Activated CD8-positive, alpha-beta T cell treated with anti-CD3 and anti-CD28 coated beads for 36 hours (primary cell): Measurements from ENCODE around the gene CALHM3. TPM values are rescaled to one million over a fixed set of nuclear protein-coding genes. Genes with fewer than 3 reads are reported as not detected.

ENCODE experiments used
- ATAC-seq: fragments of 200-7000 bp; cut with Tn5 transposase; one replicate; pipeline ENCODE4 v1.10.0; 2021; ENCODE audit warnings: mild to moderate bottlenecking, moderate library complexity
- CTCF ChIA-PET: fragments of 350-600 bp; sonication (Branson Sonifier 250); formaldehyde crosslinking; loops from one replicate; lab custom pipeline; 2021; ENCODE audit warnings: antibody characterized with exemption; lab: Charles Lee
- POLR2A ChIA-PET: fragments of 350-600 bp; sonication (Branson Sonifier 250); formaldehyde crosslinking; loops from one replicate; lab custom pipeline; 2021; ENCODE audit warnings: antibody characterized with exemption; lab: Charles Lee
- DNase-seq: peaks from one replicate; pipeline ENCODE4 v3.0.0-alpha.2; 2020
- H3K27ac Mint-ChIP-seq: one replicate; pipeline ENCODE4 v1.8.0; 2021; ENCODE audit warnings: mild to moderate bottlenecking, mixed read lengths
- H3K27me3 Mint-ChIP-seq: one replicate; pipeline ENCODE4 v1.8.0; 2021; ENCODE audit warnings: mixed read lengths
- H3K36me3 Mint-ChIP-seq: one replicate; pipeline ENCODE4 v1.8.0; 2021; ENCODE audit warnings: low read depth, mixed read lengths
- H3K4me1 Mint-ChIP-seq: one replicate; pipeline ENCODE4 v1.8.0; 2021; ENCODE audit warnings: low read depth, mixed read lengths
- H3K4me3 Mint-ChIP-seq: one replicate; pipeline ENCODE4 v1.8.0; 2021; ENCODE audit warnings: mild to moderate bottlenecking, moderate library complexity, mixed read lengths
- H3K9me3 Mint-ChIP-seq: one replicate; pipeline ENCODE4 v1.8.0; 2021; ENCODE audit warnings: mixed read lengths
- CTCF ChIP-seq: fragments of 200-600 bp; IDR thresholded peaks from one replicate; pipeline ENCODE4 v1.8.0; 2022; ENCODE audit warnings: antibody characterized with exemption, mild to moderate bottlenecking
- intact Hi-C: fragments of 100-400 bp; cut with micrococcal nuclease; formaldehyde crosslinking; loops from one replicate; pipeline ENCODE4 v1.10.0; 2022
- total RNA-seq, 2 experiments: library from RNA; stranded (reverse); gene quantifications; one replicate each; pipeline ENCODE4 v1.2.3, GENCODE V29; 2021

The CALHM3 gene
- total RNA-seq, 2 experiments from 2014 or later = not detected

DNA sequence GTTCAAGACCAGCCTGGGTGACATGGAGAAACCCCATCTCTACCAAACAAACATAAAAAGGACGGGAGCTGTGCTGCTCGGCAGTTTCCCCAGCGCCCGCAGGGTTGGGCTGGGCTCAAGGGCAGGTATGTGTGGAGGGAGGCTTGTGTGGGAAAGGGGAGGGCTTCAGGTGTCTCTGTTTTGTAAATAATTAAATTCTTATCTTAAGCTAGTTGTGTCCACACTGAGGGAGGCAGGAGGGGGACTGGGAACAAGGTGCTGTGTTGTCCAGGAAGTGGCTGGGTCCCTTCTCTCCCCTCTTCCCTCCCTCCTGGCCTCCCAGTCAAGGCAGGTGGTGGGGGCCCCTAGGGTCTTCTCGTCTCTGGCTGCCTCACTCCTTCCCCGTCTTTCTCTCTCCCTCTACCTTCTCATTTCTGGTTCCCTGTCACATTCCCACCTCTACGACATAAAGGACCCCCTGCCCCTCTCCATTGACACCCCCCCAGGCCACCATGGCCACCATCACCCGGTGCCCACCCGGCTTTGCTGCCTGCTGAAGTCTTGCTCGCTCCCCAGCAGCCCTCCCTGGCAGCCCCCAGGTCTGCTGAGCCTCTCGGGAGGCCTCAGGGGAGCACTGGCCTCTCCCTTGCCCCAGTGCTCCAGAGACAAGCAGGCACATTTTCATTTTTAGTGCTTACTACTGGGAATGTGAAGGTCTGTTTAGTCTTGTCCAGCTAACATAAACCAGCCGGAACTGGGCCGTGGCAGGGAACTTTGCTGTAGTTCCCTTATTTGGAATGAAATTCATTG, 33.7 kb upstream of the CALHM3 start:
- TF ChIP-seq CTCF = no peak
- H3K36me3 Mint-ChIP-seq = no peaks in the 10 kb centered on the region
- H3K27me3 Mint-ChIP-seq = peaks cover 14% of the 10 kb centered on the region
- no peaks in the 10 kb centered on the region for H3K9me3 Mint-ChIP-seq
- H3K4me1 Mint-ChIP-seq = peaks cover 13% of the 10 kb centered on the region
- intact Hi-C loops = no loop called here
- ChIA-PET CTCF (no interaction called here), POLR2A (no interaction called here)
- H3K4me3 Mint-ChIP-seq = no peak overlapping the region
- ATAC-seq (no peak), DNase-seq (no peak)
- H3K27ac Mint-ChIP-seq = no peak overlapping the region

DNA sequence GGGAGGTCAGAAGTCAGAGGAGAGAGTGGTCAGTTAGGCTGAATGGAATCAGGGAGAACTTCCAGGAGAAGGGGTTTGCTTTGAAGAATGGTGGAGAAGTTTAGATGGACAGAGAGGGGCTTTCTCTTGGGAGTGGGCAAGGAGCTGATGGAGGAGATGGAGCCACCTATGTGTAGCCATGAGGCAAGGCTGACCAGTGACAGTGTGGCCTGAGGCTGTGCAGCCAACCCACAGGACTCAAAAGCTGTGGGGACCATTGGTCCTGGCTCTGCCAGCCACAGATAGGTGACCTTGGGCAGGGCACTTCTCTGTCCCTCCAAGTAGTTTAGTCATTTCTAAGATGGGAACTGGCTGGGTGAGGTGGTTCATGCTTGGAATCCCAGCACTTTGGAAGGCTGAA, 33.1 kb upstream of the CALHM3 start:
- no peaks in the 10 kb centered on the region for H3K9me3 Mint-ChIP-seq
- ChIA-PET POLR2A (no interaction called here), CTCF (no interaction called here)
- TF ChIP-seq CTCF = no peak
- H3K27ac Mint-ChIP-seq = no peak overlapping the region
- peaks cover 15% of the 10 kb centered on the region for H3K27me3 Mint-ChIP-seq
- H3K4me3 Mint-ChIP-seq = no peak overlapping the region
- no peaks in the 10 kb centered on the region for H3K36me3 Mint-ChIP-seq
- ATAC-seq = no peak
- intact Hi-C loops = no loop called here
- H3K4me1 Mint-ChIP-seq = peaks cover 7% of the 10 kb centered on the region
- DNase-seq = no peak

DNA sequence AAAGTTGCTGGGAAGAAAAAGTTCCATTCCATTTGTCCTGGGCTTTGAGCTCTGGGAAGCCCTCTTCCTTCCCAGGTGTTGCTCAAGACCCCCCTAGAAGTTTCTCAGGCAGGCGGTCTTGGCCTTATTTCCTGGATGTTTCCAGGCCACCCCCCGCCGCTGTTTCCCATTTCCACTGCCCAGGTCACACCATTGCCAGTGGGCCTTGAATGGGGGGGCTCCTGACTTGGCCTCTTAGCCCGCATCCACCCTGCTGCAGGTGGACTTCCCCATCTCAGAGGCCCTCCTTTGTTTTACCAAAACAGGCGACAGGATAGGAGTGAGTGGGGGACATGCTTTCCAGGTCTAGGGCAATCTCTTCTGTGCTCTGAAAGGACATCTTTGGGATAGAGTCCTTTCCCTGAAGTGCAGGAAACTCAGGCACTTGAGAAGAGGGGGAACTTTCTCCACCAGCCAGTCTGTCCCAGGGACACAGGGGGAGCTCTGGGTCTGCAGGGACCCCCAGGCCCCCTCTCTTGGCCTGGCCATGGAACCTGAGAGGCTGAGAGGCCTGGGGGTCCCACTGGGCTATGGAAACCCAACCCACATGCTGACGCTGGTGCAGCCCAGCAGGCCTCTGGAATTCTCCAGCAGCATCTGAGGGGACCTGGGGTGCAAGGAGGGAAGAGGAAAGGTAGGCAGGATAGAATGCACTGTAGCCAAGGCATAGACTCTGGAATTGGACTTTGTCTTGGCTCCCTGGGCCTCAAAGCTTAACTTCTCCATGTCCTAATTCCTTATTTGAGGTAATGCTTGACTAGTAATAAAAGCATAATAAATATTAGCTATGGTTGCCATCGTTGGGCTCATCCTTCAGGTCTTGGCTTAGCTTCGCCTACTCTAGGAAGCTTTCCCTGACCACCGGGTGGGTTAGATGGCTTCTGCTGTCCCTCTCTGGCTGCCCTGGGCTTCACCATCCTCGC, 32.0 kb upstream of the CALHM3 start:
- Mint-ChIP-seq H3K36me3 (no peaks in the 10 kb centered on the region), H3K27ac (no peak overlapping the region), H3K9me3 (no peaks in the 10 kb centered on the region), H3K27me3 (peaks cover 20% of the 10 kb centered on the region), H3K4me3 (no peak overlapping the region), H3K4me1 (peaks cover 3% of the 10 kb centered on the region)
- DNase-seq = no peak
- ATAC-seq = no peak
- ChIA-PET CTCF (interaction anchor here (1.1 to 1.5 kb wide), 3 partner anchors 11 to 53 kb away, joined by 4 to 5 read pairs (median 5); no protein-coding TSS in a partner anchor), POLR2A (no interaction called here)
- intact Hi-C loops = no loop called here
- TF ChIP-seq CTCF = no peak

DNA sequence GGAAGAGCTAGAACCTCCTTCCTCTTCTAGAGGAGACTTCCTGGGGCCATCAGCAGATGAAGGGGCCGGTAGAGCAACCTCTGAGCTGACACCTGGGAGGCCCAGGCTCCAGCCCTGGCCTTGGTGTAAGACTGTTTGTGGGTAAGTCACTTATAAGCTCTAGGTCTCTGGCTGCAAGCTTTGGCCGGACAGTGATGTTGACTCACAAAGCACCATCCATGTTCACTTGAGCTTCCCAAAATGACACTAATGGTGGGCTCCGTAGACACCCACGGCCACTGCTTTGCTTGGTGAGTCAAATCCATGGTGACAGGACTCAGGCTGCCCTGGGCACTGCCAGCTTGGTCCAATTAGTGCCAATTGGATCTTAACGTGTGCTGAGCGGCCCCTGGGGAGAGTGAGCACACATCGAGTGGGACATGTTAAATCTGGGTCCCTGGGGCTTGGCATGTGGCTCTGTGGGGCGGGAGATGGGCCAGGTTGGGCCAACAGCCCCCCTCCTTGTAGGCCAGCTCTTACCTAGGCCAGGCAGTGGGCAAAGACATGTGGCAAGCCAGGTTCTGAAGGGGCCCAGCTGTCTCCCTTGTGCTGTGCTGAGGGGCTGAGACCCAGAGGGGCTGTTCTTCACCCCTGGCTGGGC, 31.1 kb upstream of the CALHM3 start:
- no peak overlapping the region for H3K4me3 Mint-ChIP-seq
- intact Hi-C loops = no loop called here
- ChIA-PET POLR2A (interaction anchor here (0.6 to 0.7 kb wide), 2 partner anchors 19 to 399 kb away, joined by 3 read pairs; no protein-coding TSS in a partner anchor), CTCF (interaction anchor here (1.1 to 1.9 kb wide), 5 partner anchors 10 to 56 kb away, joined by 4 to 7 read pairs (median 5); no protein-coding TSS in a partner anchor)
- no peak overlapping the region for H3K27ac Mint-ChIP-seq
- no peaks in the 10 kb centered on the region for H3K9me3 Mint-ChIP-seq
- no peaks in the 10 kb centered on the region for H3K4me1 Mint-ChIP-seq
- no peak for DNase-seq
- peaks cover 19% of the 10 kb centered on the region for H3K27me3 Mint-ChIP-seq
- ATAC-seq = no peak
- H3K36me3 Mint-ChIP-seq = no peaks in the 10 kb centered on the region
- no peak for TF ChIP-seq CTCF
